Measurements from ENCODE around the gene MACROD2. TPM values are rescaled to one million over a fixed set of nuclear protein-coding genes. Genes with fewer than 3 reads are reported as not detected.

The MACROD2 gene
- total RNA-seq, 1 experiment from 2014 or later: 1.6 TPM

DNA sequence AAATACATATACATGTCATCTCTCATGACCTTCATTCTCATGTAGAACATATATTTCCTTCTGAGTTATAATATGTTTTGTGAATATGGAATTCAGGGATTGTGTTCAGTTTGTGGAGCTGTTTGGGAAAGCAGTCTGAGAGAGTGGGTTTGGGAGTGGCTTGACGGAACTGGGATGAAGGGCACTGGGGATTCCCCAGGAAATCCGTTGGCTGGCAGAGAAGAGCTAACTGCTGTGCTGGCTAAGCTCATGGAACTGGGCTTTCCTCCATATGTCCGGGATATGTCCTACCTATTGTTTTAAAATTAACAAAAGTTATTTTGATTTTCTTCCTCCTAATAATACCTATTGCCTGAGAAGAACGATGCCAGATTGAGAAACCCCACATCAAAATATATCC, 701.6 kb downstream of the MACROD2 start:
- Histone ChIP-seq H2BK12ac (ENCODE audit: insufficient read length, low read depth, low read length) (no peak overlapping the region), H3K9me3 (ENCODE audit: control insufficient read depth, low read depth, low read length) (no peaks in the 10 kb centered on the region), H4K91ac (ENCODE audit: insufficient read length, low read depth, low read length) (no peak overlapping the region), H2BK20ac (ENCODE audit: low read depth, low read length, poor library complexity, severe bottlenecking) (no peak overlapping the region), H2BK15ac (ENCODE audit: low read depth, low read length) (no peak overlapping the region), H2AFZ (ENCODE audit: low read length) (no peak overlapping the region), H4K5ac (ENCODE audit: insufficient read length, low read depth, low read length) (no peak overlapping the region), H3T11ph (ENCODE audit: low read length) (no peak overlapping the region), H3K4ac (ENCODE audit: low read depth, low read length) (no peak overlapping the region), H2BK120ac (ENCODE audit: low read depth, low read length, poor library complexity, severe bottlenecking) (no peak overlapping the region), H3K27ac (ENCODE audit: insufficient read length, low read depth, low read length) (no peak overlapping the region), H4K8ac (replicated peaks; ENCODE audit: insufficient read length, low read depth, low read length) (no peak overlapping the region), H3K23ac (ENCODE audit: insufficient read length, low read depth, low read length) (no peak overlapping the region), H3K18ac (ENCODE audit: insufficient read length, low read depth, low read length) (no peak overlapping the region), H3K4me1 (ENCODE audit: insufficient read depth, low read length) (no peaks in the 10 kb centered on the region), H3K9ac (ENCODE audit: extremely low read depth, insufficient read length, low read length) (no peak overlapping the region), H2BK5ac (ENCODE audit: insufficient read length, low read length) (no peak overlapping the region), H3K23me2 (ENCODE audit: insufficient read length, low read depth, low read length, poor library complexity, severe bottlenecking) (no peaks in the 10 kb centered on the region), H3K14ac (ENCODE audit: insufficient read depth, low read length) (no peak overlapping the region), H3K4me2 (ENCODE audit: insufficient read depth, insufficient read length, low read length) (no peak overlapping the region), H2AK5ac (ENCODE audit: insufficient read length, low read length) (no peak overlapping the region), H3K27me3 (ENCODE audit: insufficient read depth, low read length) (no peaks in the 10 kb centered on the region; the same call in 1 of the 2 replicates), H4K20me1 (ENCODE audit: control insufficient read depth, insufficient read depth, insufficient read length) (no peaks in the 10 kb centered on the region), H3K79me2 (ENCODE audit: insufficient read depth, low read length) (no peaks in the 10 kb centered on the region), H3K56ac (ENCODE audit: insufficient read length, low read depth, low read length) (no peak overlapping the region), H3K79me1 (ENCODE audit: insufficient read depth, low read depth, low read length, poor library complexity, severe bottlenecking) (no peaks in the 10 kb centered on the region)
- no peaks in the 10 kb centered on the region for H3K9me3 Mint-ChIP-seq
- TF ChIP-seq, protein P1, sequence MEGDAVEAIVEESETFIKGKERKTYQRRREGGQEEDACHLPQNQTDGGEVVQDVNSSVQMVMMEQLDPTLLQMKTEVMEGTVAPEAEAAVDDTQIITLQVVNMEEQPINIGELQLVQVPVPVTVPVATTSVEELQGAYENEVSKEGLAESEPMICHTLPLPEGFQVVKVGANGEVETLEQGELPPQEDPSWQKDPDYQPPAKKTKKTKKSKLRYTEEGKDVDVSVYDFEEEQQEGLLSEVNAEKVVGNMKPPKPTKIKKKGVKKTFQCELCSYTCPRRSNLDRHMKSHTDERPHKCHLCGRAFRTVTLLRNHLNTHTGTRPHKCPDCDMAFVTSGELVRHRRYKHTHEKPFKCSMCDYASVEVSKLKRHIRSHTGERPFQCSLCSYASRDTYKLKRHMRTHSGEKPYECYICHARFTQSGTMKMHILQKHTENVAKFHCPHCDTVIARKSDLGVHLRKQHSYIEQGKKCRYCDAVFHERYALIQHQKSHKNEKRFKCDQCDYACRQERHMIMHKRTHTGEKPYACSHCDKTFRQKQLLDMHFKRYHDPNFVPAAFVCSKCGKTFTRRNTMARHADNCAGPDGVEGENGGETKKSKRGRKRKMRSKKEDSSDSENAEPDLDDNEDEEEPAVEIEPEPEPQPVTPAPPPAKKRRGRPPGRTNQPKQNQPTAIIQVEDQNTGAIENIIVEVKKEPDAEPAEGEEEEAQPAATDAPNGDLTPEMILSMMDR (conservative IDR thresholded peaks at IDR 0.05): no peak
- no peaks in the 10 kb centered on the region for H3K36me3 Mint-ChIP-seq (ENCODE audit: insufficient read depth in 1 of 3, low read depth in 3 of 3)
- no peak overlapping the region for H3K4me3 Mint-ChIP-seq
- peaks cover 2 to 5% of the 10 kb centered on the region in 2 experiments; a peak in 1 of 4 replicates for H3K4me1 Mint-ChIP-seq
- no peak for DNase-seq
- no peak overlapping the region for H3K27ac Mint-ChIP-seq
- WGBS (ENCODE audit: extremely low coverage, insufficient read length, low lambda C conversion rate): no CpG with 5 or more reads among the region's 4 CpGs
- no peaks in the 10 kb centered on the region for H3K27me3 Mint-ChIP-seq (ENCODE audit: low read depth)

All from H9 (cell line).